C4-2B (cell line): ENCODE data around the gene IFFO2.

Experiments used
- ZFX ChIP-seq: fragments of 450-650 bp; IDR thresholded peaks from 2 replicates; pipeline ENCODE4 v1.6.1; 2017
- TF ChIP-seq, protein P1 (sequence below): fragments of 450-650 bp; conservative IDR thresholded peaks from 2 replicates; pipeline ENCODE4 v1.5.1; 2017; ENCODE audit warnings: mild to moderate bottlenecking

DNA sequence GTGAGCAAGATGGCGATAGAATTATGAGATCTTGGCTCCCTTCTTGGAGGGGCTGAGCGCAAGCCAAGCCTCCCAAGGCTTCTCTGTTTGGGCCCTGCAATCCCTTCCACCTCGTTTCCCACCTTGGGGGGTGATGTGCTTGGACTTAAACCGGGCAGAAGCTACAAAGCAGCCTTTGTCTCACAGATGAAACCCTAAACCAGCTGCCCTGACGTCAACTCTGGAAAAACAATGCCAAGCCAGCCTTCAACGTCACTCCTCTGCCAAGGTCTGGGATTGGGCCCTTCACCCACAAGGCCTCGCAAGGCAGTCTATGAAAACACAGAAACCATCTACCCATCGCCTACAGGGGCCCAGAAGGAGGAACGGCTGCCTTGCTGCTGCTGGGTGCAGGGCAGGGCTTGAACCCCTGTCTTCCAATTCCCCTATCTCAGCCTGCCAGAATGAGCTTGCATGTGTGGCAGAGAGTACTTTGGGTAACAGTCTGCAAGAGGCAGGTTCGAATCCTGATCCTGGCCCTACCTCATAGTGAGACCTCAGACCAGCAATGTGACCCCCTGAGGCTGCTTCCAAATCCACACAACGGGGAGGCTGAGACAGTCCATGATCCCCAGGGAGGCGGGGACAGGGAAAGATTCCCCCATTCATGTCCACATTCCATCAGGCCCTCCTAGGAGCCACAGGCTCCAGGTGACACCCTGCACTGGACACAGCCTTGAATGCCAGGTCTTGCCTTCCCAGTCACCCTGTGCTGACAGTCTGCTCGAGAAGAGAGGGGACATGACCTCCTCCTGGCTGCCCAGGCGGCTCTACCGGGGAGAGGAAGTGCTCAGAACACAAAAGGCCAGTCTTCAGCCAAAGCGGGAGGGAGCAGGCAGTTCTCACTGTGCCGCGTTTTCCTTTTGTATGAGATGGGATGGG, 15.0 kb downstream of the IFFO2 start:
- TF ChIP-seq, protein P1, sequence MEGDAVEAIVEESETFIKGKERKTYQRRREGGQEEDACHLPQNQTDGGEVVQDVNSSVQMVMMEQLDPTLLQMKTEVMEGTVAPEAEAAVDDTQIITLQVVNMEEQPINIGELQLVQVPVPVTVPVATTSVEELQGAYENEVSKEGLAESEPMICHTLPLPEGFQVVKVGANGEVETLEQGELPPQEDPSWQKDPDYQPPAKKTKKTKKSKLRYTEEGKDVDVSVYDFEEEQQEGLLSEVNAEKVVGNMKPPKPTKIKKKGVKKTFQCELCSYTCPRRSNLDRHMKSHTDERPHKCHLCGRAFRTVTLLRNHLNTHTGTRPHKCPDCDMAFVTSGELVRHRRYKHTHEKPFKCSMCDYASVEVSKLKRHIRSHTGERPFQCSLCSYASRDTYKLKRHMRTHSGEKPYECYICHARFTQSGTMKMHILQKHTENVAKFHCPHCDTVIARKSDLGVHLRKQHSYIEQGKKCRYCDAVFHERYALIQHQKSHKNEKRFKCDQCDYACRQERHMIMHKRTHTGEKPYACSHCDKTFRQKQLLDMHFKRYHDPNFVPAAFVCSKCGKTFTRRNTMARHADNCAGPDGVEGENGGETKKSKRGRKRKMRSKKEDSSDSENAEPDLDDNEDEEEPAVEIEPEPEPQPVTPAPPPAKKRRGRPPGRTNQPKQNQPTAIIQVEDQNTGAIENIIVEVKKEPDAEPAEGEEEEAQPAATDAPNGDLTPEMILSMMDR = no peak
- no peak for TF ChIP-seq ZFX
